NCI-H524 treated with DMSO at 0.1 percent for 48 hours (cell line): ENCODE results near the gene TESK1.
"Not testable (repeated sequence)": the region's sequence is repeated elsewhere in the genome, so short reads cannot be mapped to it uniquely, and the experiment has no call there.

Experiments used
- DNase-seq: peaks from one replicate; lab custom pipeline; 2025; lab: John Stamatoyannopoulos, UW

Gene TESK1

GRCh38 chr9:35579659-35580227 is 25.3 kb upstream of the TESK1 start:
- not testable (repeated sequence) for DNase-seq

- not testable (repeated sequence) for DNase-seq
Measured at GRCh38 chr9:35583521-35583920, 21.5 kb upstream of the TESK1 start.

- not testable (repeated sequence) for DNase-seq
Measured at GRCh38 chr9:35584681-35585080, 20.4 kb upstream of the TESK1 start.

GRCh38 chr9:35588506-35588905 is 16.6 kb upstream of the TESK1 start:
- DNase-seq, result not testable (repeated sequence)

GRCh38 chr9:35593581-35593980 is 11.5 kb upstream of the TESK1 start:
- no peak for DNase-seq

GRCh38 chr9:35594471-35594870 is 10.6 kb upstream of the TESK1 start:
- DNase-seq, result no peak

- not testable (repeated sequence) for DNase-seq
Measured at GRCh38 chr9:35596907-35597306, 8.2 kb upstream of the TESK1 start.

- no peak for DNase-seq
Measured at GRCh38 chr9:35598866-35599590, 6.0 kb upstream of the TESK1 start.

- DNase-seq, result no peak
Measured at GRCh38 chr9:35599763-35600604, 5.1 kb upstream of the TESK1 start.

- no peak for DNase-seq
Measured at GRCh38 chr9:35603506-35603985, 1.5 kb upstream of the TESK1 start.

GRCh38 chr9:35603986-35604577 is 980 bp upstream of the TESK1 start:
- DNase-seq, result peak; percentile 90

- DNase-seq, result no peak
Measured at GRCh38 chr9:35605351-35606137, 482 bp downstream of the TESK1 start.

- no peak for DNase-seq
Measured at GRCh38 chr9:35606138-35606504, 1.1 kb downstream of the TESK1 start.

- no peak for DNase-seq
Measured at GRCh38 chr9:35606726-35607125, 1.7 kb downstream of the TESK1 start.

GRCh38 chr9:35608221-35608620 is 3.2 kb downstream of the TESK1 start:
- no peak for DNase-seq

- no peak for DNase-seq
Measured at GRCh38 chr9:35609001-35609819, 4.1 kb downstream of the TESK1 start.

- DNase-seq, result no peak
Measured at GRCh38 chr9:35609820-35610163, 4.7 kb downstream of the TESK1 start.

- DNase-seq, result no peak
Measured at GRCh38 chr9:35611230-35611797, 6.3 kb downstream of the TESK1 start.

GRCh38 chr9:35612066-35612465 is 7.0 kb downstream of the TESK1 start:
- DNase-seq, result not testable (repeated sequence)

- no peak for DNase-seq
Measured at GRCh38 chr9:35612843-35613242, 7.8 kb downstream of the TESK1 start.
